HG02970 (cell line): ENCODE data around the gene AOC2.
"Not testable (repeated sequence)": the region's sequence is repeated elsewhere in the genome, so short reads cannot be mapped to it uniquely, and the experiment has no call there.

Experiments
- ATAC-seq: cut with Tn5 transposase; IDR thresholded peaks from one replicate; pipeline ENCODE4 v1.9.1; 2021; ENCODE audit warnings: mild to moderate bottlenecking, moderate library complexity, moderate number of reproducible peaks; ENCODE audit not compliant: unreplicated experiment, low FRiP score

The AOC2 gene

GRCh38 chr17:42830971-42831370, 13.4 kb upstream of the AOC2 start:
- no peak for ATAC-seq

DNA sequence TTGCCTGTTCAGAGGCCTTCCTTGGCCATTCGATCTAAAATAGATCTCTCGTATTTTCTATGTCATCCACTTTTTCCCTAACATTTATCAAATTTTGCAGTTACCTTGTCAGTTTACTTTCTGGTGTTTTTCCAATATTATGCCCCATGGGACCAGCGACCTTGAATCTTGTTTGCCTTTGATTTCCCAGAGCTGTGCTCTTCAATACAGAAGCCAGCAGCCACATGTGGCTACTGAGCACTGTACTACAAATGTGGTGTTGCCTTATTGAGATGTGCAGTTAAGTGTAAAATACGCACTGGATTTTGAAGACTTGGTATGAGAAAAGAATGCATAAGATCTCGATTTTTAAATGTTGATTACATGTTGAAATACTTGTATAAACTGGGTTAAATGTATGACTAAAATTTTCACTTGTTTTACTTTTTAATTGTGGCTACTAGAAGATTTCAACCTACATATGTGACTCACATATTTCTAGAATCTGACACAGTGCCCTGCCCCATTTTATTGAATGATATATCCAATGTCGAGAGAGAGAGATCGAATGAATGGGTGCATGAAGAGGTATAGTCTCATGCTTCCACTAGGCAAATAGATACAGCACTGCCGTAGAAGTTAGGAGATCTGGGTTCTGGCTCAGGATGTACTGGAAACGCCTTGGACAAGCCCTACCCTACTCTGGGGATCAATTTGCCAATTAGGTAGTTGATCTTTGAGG, 12.0 kb upstream of the AOC2 start:
- ATAC-seq: no peak

- ATAC-seq: peak; percentile 80
Observed at GRCh38 chr17:42832934-42833766, 11.2 kb upstream of the AOC2 start, which contains the start of gene PSME3. PSME3 (plus strand) TSS chr17:42833397; CDS start chr17:42833632, 235 bp downstream.

DNA sequence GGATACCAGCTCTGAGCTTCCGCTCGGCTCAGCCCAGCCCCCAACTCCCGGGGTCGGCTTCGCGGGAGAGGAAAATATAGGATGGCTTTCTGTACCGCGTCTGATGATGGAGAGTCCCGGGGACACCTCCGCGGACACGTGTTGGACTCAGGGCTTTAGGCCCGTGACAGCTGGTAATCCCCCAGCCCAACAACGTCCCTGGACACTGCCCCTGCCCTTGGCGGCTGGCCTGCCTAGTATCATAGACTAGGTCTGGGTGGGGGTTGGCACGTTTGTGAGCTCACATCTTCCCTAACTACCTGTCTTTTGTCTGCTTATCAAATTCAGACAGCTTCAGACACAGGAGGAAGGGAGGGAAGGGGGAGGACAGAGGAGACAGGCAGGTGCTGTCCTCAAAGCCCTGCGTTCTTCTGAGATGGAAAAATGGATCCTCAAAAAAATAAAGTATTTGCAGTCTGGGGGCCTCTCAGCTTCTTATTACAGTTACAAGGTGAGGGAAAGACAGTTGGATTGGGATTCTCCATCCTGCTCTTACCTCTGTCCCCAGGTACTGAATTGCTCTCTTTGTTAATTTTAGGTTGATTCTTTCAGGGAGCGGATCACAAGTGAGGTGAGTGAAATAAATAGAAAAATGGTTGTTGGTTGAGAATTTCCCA, 10.5 kb upstream of the AOC2 start:
- peak; percentile 16 for ATAC-seq

DNA sequence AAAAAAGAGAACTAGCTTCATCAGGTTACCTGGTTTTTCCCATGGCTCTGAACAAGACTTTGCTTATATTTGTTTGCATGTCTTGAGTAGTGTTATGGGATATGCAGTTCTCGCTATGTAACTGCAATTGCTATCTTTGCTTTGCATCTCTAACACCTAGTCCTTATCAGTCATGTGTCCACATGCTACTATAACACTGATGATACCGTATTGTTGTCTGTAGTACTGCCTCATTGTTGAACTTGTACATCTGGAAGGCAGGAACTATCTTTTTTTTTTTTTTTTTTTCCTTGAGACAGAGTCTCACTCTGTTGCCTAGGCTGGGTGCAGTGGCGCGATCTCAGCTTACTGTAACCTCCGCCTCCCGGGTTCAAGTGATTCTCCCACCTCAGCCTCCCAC, 8.6 kb upstream of the AOC2 start:
- no peak for ATAC-seq

- ATAC-seq: no peak
Observed at GRCh38 chr17:42841975-42842685, 2.2 kb upstream of the AOC2 start.

- no peak for ATAC-seq
Observed at GRCh38 chr17:42843358-42843934, 934 bp upstream of the AOC2 start.

DNA sequence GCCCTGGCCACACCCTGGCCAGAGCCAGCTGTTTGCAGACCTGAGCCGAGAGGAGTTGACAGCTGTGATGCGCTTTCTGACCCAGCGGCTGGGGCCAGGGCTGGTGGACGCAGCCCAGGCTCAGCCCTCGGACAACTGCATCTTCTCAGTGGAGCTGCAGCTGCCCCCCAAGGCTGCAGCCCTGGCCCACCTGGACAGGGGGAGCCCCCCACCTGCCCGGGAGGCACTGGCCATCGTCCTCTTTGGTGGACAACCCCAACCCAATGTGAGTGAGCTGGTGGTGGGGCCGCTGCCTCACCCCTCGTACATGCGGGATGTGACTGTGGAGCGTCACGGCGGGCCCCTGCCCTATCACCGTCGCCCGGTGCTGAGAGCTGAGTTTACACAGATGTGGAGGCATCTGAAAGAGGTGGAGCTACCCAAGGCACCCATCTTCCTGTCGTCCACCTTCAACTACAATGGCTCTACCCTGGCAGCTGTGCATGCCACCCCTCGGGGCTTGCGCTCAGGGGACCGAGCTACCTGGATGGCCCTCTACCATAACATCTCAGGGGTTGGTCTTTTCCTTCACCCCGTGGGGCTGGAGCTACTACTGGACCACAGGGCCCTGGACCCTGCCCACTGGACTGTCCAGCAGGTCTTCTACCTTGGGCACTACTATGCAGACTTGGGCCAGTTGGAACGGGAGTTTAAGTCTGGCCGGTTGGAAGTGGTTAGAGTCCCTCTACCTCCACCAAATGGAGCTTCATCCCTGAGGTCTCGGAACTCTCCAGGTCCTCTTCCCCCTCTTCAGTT, 578 bp downstream of the AOC2 start:
- ATAC-seq: no peak

- ATAC-seq: no peak
Observed at GRCh38 chr17:42845556-42845917, 1.2 kb downstream of the AOC2 start.

DNA sequence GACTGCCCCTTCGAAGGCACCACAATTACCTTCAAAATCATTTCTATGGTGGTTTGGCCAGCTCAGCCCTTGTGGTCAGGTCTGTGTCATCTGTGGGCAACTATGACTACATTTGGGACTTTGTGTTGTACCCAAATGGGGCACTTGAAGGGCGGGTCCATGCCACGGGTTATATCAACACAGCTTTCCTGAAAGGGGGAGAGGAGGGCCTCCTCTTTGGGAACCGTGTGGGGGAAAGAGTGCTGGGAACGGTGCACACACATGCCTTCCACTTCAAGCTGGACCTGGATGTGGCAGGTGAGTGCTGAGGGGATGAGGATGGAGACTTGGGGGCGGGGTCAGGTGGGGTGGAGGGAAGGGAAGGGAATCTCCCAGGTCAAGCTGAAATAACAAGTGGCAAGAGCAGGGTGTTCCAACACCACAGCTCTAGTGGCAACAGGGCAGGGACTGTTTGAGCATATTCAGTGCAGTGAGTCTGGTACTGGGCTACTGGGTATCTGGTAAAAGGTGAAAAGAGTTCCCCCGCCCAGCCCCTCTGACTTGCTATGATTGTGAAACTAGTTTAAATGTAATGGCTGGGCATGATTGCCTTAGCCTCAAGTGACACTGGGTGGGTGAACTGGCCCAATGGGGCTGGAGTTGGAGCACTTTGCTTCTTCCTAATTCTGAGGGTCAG, 1.7 kb downstream of the AOC2 start:
- no peak for ATAC-seq

DNA sequence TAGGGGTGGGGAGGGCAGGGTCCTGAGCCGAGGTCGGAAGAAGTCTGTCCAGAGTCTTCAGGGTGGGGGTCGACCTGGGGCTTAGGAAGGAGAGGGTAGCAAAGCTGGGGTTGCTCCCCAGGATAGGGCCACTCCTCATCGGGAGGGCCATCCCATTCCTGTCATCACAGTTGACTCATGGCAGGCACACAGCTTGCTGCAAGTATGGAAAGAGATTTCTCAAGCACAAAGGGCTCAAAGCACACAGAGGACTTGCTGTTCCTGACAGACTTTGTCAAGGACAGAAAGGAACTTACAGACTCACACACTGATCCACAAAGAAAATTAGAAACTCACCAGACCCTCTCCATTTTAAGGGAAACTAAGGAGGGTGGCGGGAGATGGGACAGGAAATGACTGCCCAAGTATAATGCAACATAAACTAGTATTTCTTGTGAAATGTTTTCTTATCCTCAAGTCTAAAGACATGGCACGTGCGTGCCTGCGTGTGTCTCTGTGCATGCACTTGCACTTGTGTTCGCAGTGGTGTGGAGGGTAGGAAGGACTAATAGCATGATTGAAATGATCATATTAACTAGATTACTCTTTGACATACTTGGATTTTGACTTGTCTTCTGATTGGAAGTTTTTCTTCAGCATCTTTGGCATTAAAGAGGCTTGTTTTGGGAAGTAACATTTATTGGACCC, 2.4 kb downstream of the AOC2 start:
- no peak for ATAC-seq

DNA sequence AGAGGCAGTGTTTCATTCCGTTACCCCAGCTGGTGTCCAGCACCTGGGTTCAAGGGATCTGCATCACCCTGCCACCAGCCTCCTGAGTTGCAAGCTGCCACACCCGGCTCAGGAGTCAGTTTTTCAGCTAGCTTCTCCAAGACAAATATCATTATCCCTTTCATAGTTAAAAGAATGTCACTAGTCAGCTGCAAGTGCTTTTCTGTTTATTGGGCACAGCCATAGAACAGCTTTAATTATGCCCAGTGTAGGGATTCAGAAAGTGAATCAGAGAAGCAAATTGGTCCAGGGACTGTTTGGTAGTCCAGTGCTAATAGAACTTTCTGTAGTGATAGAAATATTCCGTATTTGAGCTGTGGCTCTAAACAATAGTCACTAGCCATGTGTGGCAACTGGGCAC, 3.7 kb downstream of the AOC2 start:
- no peak for ATAC-seq

- ATAC-seq: no peak
Observed at GRCh38 chr17:42849031-42849430, 4.7 kb downstream of the AOC2 start.

GRCh38 chr17:42849451-42850181, 5.2 kb downstream of the AOC2 start:
- no peak for ATAC-seq

DNA sequence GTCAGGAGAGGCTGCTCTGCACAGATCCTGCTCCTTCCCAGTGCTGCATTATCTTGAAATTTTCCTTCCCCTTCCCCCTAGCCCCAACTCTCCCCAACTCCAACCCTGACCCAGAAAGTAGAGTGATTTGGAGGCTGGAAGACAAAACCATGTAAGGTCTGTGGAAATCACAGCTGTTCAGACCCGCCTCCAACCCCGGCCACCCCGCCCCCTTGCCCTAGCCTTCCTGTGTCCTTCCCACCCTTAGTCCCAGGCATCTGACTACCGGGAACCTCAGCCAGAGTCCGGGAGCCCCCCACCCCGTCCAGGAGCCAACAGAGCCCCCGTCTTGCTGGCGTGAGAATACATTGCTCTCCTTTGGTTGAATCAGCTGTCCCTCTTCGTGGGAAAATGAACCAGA, 6.6 kb downstream of the AOC2 start, which contains the start of gene AOC3:
TSS of gene AOC3 (plus strand) at position 246 of the 400 bp plus-strand sequence. CDS start at position 391, 145 bp downstream.
- ATAC-seq: no peak

GRCh38 chr17:42851371-42852240, 7.2 kb downstream of the AOC2 start:
- not testable (repeated sequence) for ATAC-seq

- ATAC-seq: no peak
Observed at GRCh38 chr17:42852351-42852750, 8.0 kb downstream of the AOC2 start.
